ENCODE data around the gene CCDC60. TPM values are rescaled to one million over a fixed set of nuclear protein-coding genes. Genes with fewer than 3 reads are reported as not detected.

Gene CCDC60
- total and polyA plus RNA-seq, 8 donors: not detected

DNA sequence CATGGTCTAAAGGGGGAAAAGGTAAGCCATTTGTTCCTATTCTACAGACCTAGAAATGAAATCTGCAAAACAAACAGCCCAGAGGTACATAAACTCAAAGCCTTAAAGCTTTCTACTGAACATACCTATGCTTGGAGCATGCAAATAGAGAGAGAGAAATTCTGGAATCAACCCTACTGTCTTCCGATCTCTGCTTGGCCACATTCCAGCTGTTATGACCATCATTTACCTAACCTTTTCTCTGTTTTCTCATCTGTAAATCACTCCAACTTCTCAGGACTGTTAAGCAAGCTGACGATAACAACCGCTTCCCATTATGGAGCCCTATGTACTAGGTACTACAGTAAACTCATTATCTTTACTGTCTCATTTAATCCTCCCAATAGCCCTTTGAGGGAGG lies 126.3 kb downstream of the CCDC60 start:
- WGBS, 2 donors: 68 to 86% methylated on average over 3 of the region's 3 CpGs
- Histone ChIP-seq H3K36me3 (no peaks in the 10 kb centered on the region), H3K4me3 (no peak overlapping the region), H3K27ac (no peak overlapping the region), H3K4me1 (no peaks in the 10 kb centered on the region), H3K9me3 (no peaks in the 10 kb centered on the region), H3K27me3 (no peaks in the 10 kb centered on the region)
- TF ChIP-seq CTCF (IDR thresholded peaks at IDR 0.05): no peak
- ATAC-seq (no peak), FAIRE-seq (no peak), DNase-seq (no peak)
- intact Hi-C loops (cut with DNase I): no loop called here

DNA sequence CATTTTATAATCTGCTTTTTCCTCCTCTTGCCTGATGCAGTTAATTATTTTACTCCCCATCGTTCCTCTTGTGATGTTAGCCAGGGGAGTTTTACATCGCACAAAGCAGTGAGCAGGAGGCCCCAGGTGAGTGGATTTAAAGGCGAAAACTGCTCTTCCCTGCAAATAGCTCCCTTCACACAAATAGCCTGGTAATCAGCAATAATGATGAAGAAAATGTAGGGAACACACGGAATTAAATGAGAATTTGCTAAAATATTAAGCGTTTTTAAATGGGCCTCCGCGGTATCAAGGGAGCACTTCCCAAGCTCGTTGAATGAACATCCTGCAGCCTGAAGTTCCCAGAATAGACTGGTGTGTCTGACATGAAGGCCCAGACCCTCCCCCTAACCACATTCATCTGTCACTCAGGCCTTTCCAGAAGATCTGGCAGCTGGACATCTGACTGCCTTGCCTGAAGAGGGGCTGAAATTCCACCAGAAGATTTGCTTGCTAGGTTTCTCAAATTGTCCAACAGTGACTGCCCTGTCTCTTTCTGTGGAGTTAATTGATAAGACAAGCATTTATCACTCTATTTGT lies 127.2 kb downstream of the CCDC60 start:
- FAIRE-seq: no peak
- 68 to 72% methylated on average over 8 of the region's 8 CpGs for WGBS, 2 donors
- Histone ChIP-seq H3K9me3 (no peaks in the 10 kb centered on the region), H3K36me3 (no peaks in the 10 kb centered on the region), H3K27ac (no peak overlapping the region), H3K4me3 (no peak overlapping the region), H3K4me1 (no peaks in the 10 kb centered on the region), H3K27me3 (no peaks in the 10 kb centered on the region)
- intact Hi-C loops (cut with DNase I): no loop called here
- no peak for TF ChIP-seq CTCF (IDR thresholded peaks at IDR 0.05)
- no peak for ATAC-seq
- no peak for DNase-seq

DNA sequence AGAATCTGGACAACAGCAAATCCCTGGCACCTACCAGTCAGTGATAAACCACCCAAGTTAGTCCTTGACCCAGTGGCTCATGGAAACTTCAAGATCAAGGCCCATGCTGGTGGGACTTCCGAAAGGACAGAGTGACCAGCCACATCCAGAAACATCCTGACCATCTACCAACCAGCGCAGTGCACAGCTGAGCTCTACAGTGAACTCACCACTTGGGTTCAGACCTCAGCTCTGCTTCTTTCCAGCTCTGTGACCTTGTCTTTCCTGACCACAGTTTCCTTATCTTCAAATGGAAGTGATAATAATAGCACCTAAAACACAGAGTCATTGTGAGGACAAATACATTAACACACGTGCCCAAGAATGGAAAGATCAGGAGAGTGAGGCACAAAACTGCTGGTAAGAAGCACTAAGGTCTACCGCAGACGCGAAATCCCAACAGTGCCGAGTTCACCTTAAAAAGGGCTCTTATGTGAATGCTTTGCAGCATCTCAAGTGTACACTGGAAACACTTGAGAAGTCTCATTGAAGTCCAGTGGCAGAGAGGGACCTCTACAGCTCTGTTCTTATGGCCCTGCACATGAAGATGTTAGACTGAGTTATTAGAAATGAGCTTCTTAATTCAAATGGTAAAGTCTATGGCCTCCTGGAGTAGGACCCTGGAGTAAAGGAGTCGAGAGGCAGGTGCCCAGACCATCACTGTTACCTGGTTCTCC lies 128.8 kb downstream of the CCDC60 start:
- Histone ChIP-seq H3K4me1 (no peaks in the 10 kb centered on the region), H3K27me3 (no peaks in the 10 kb centered on the region), H3K9me3 (no peaks in the 10 kb centered on the region), H3K36me3 (no peaks in the 10 kb centered on the region), H3K27ac (no peak overlapping the region), H3K4me3 (no peak overlapping the region)
- intact Hi-C loops (cut with DNase I): no loop called here
- ATAC-seq (no peak), FAIRE-seq (no peak), DNase-seq (no peak)
- no peak for TF ChIP-seq CTCF (IDR thresholded peaks at IDR 0.05)
- WGBS, 2 donors: 58 to 65% methylated on average over 8 of the region's 8 CpGs

- TF ChIP-seq CTCF (IDR thresholded peaks at IDR 0.05): no peak
- DNase-seq: no peak
- no peaks in the 10 kb centered on the region for H3K36me3 ChIP-seq
- H3K27ac ChIP-seq: no peak overlapping the region
- intact Hi-C loops (cut with DNase I): no loop called here
- ATAC-seq: no peak
- H3K4me3 ChIP-seq: no peak overlapping the region
- H3K4me1 ChIP-seq: no peaks in the 10 kb centered on the region
- no peak for FAIRE-seq
- H3K9me3 ChIP-seq: no peaks in the 10 kb centered on the region
- no peaks in the 10 kb centered on the region for H3K27me3 ChIP-seq
Measured at GRCh38 chr12:119468296-119468695, 133.8 kb downstream of the CCDC60 start.

DNA sequence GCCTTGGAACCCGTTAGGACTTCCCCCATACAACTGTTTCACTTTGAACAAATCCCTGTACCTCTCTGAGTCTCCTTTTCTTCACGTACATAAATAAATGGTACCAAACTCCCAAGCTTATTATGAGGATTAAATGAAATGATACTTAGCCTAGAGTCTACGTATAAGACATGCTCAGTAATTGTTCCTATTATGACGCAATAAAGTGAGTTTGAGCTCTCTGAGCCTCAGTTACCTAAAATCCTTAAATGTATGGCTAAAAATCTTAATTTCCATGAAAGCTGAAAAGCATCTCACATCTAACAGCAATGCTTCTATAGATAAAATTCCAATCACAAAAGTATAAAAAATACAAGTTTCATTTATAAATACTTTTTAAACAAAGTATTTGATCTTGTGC lies 141.1 kb downstream of the CCDC60 start:
- TF ChIP-seq CTCF (IDR thresholded peaks at IDR 0.05): no peak
- Histone ChIP-seq H3K36me3 (no peaks in the 10 kb centered on the region), H3K27ac (no peak overlapping the region), H3K9me3 (no peaks in the 10 kb centered on the region), H3K4me1 (no peaks in the 10 kb centered on the region), H3K4me3 (no peak overlapping the region), H3K27me3 (no peaks in the 10 kb centered on the region)
- WGBS, 2 donors: 46 to 72% methylated on average over 4 of the region's 4 CpGs
- FAIRE-seq (no peak), ATAC-seq (no peak), DNase-seq (no peak)
- intact Hi-C loops (cut with DNase I): no loop called here
